Fibroblast of pulmonary artery (primary cell): ENCODE results near the gene SPDYE4.

Experiments
- DNase-seq: peaks from one replicate; pipeline ENCODE4 v3.0.0-alpha.2; 2010; ENCODE audit warnings: low read depth
- H3K4me3 ChIP-seq: replicated peaks from 2 replicates; pipeline ENCODE4 v1.5.1; 2011; ENCODE audit warnings: low read depth, mild to moderate bottlenecking, control low read depth, low read length, moderate library complexity
- CTCF ChIP-seq: IDR thresholded peaks from 2 replicates; pipeline ENCODE4 v1.5.1; 2011; ENCODE audit warnings: mild to moderate bottlenecking, control low read depth, low read length, inconsistent platforms; ENCODE audit errors: missing control alignments

SPDYE4 gene

GRCh38 chr17:8713315-8713714, 45.0 kb downstream of the SPDYE4 start:
- no peak for TF ChIP-seq CTCF
- H3K4me3 ChIP-seq = no peak overlapping the region
- no peak for DNase-seq

- no peak for TF ChIP-seq CTCF
- DNase-seq = no peak
- no peak overlapping the region for H3K4me3 ChIP-seq
Measured at GRCh38 chr17:8712698-8713097, 45.6 kb downstream of the SPDYE4 start.

GRCh38 chr17:8711291-8711690, 47.1 kb downstream of the SPDYE4 start:
- no peak for TF ChIP-seq CTCF
- DNase-seq = no peak
- no peak overlapping the region for H3K4me3 ChIP-seq

- DNase-seq = no peak
- H3K4me3 ChIP-seq = no peak overlapping the region
- TF ChIP-seq CTCF = no peak
Measured at GRCh38 chr17:8710813-8711212, 47.5 kb downstream of the SPDYE4 start.

GRCh38 chr17:8709006-8709405, 49.3 kb downstream of the SPDYE4 start:
- no peak for TF ChIP-seq CTCF
- DNase-seq = no peak

GRCh38 chr17:8708025-8708461, 50.3 kb downstream of the SPDYE4 start:
- peak; percentile 28 for DNase-seq
- TF ChIP-seq CTCF = no peak
- H3K4me3 ChIP-seq = no peak overlapping the region

More at GRCh38 chr17:8709006-8709405, 49.3 kb downstream of the SPDYE4 start:
- H3K4me3 ChIP-seq = no peak overlapping the region

GRCh38 chr17:8707332-8708024, 50.9 kb downstream of the SPDYE4 start:
- no peak overlapping the region for H3K4me3 ChIP-seq
- TF ChIP-seq CTCF = no peak
- DNase-seq = no peak
